Left cardiac atrium (tissue), 4 donors: ENCODE results near the gene PEX26. TPM values are rescaled to one million over a fixed set of nuclear protein-coding genes. Genes with fewer than 3 reads are reported as not detected.
"Not testable (repeated sequence)": the region's sequence is repeated elsewhere in the genome, so short reads cannot be mapped to it uniquely, and the experiment has no call there.

Experiments used
- ATAC-seq, 2 donors: fragments of 200-7000 bp; cut with Tn5 transposase; one replicate each; pipeline ENCODE4 v1.9.1; 2020; ENCODE audit warnings: mild to moderate bottlenecking in 2 of 2, moderate library complexity in 2 of 2
- DNase-seq: peaks from one replicate; pipeline ENCODE4 v3.0.0-alpha.2; 2020
- intact Hi-C, 2 donors: fragments of 100-400 bp; cut with DNase I; formaldehyde crosslinking; loops; one replicate each; pipeline versions ENCODE4 v1.14.1 to v1.15.1; 2022 to 2023
- total RNA-seq, 2 donors: library from RNA; stranded (reverse); fragmentation: NEBNext Ultra II Directional; extraction: Animal tissue kit (Norgen Biotek cat#: 25700); gene quantifications; one replicate each; pipeline ENCODE4 v1.2.1, GENCODE V29; 2021
- donor health status: DM: no; HTN: yes; CAD: no.
- donor health status: DM: no; HTN: yes; CAD: no; lungs with severe emphysema.
- donor health status: DM: yes; HTN: yes; CAD: no.
- donor health status: Dilated cardiomyopathy.

The PEX26 gene
- total RNA-seq, 2 donors from 2014 or later: 21.6 to 22.5 TPM

GRCh38 chr22:18067548-18068341 is 10.0 kb upstream of the PEX26 start:
- no peak for DNase-seq
- intact Hi-C loops: loop anchor here in 1 of 2 donors (5.0 kb wide), 1 partner anchor 35 kb away; no protein-coding TSS in a partner anchor
- ATAC-seq: peak; percentile 36 to 43

GRCh38 chr22:18068381-18068988 is 9.3 kb upstream of the PEX26 start:
- peak; percentile 88 to 94 for ATAC-seq
- intact Hi-C loops: loop anchor here in 1 of 2 donors (5.0 kb wide), 1 partner anchor 36 kb away; no protein-coding TSS in a partner anchor
- DNase-seq: no peak

- ATAC-seq (no peak), DNase-seq (no peak)
- intact Hi-C loops: loop anchor here in 1 of 2 donors (5.0 kb wide), 1 partner anchor 37 kb away; no protein-coding TSS in a partner anchor
Measured at GRCh38 chr22:18069041-18069440, 8.7 kb upstream of the PEX26 start.

- intact Hi-C loops: loop anchor here in 1 of 2 donors (5.0 kb wide), 1 partner anchor 178 kb away; no protein-coding TSS in a partner anchor
- no peak for DNase-seq
- ATAC-seq: no peak
Measured at GRCh38 chr22:18070041-18070440, 7.7 kb upstream of the PEX26 start.

GRCh38 chr22:18070556-18071306 is 7.1 kb upstream of the PEX26 start:
- intact Hi-C loops: loop anchor here in 1 of 2 donors (5.0 kb wide), 1 partner anchor 178 kb away; no protein-coding TSS in a partner anchor
- no peak for ATAC-seq
- no peak for DNase-seq

- not testable (repeated sequence) for ATAC-seq
- intact Hi-C loops: loop anchor here in 1 of 2 donors (5.0 kb wide), 1 partner anchor 179 kb away; no protein-coding TSS in a partner anchor
Measured at GRCh38 chr22:18071307-18071967, 6.4 kb upstream of the PEX26 start.

GRCh38 chr22:18071968-18072310 is 5.9 kb upstream of the PEX26 start:
- DNase-seq (no peak), ATAC-seq (no peak)
- intact Hi-C loops: loop anchor here in 1 of 2 donors (5.0 kb wide), 1 partner anchor 180 kb away; no protein-coding TSS in a partner anchor

More at GRCh38 chr22:18071307-18071967, 6.4 kb upstream of the PEX26 start:
- DNase-seq: not testable (repeated sequence)

GRCh38 chr22:18073467-18073866 is 4.3 kb upstream of the PEX26 start:
- DNase-seq: no peak
- ATAC-seq: no peak
- intact Hi-C loops: loop anchor here in 1 of 2 donors (5.0 kb wide), 1 partner anchor 181 kb away; no protein-coding TSS in a partner anchor

- intact Hi-C loops: loop anchor here in 1 of 2 donors (5.0 kb wide), 1 partner anchor 182 kb away; no protein-coding TSS in a partner anchor
Measured at GRCh38 chr22:18073927-18074326, 3.9 kb upstream of the PEX26 start.

GRCh38 chr22:18075101-18075719 is 2.6 kb upstream of the PEX26 start:
- DNase-seq: no peak
- no peak for ATAC-seq
- intact Hi-C loops: loop anchor here (5.0 kb wide), 4 partner anchors 163 to 333 kb away; no protein-coding TSS in a partner anchor

More at GRCh38 chr22:18073927-18074326, 3.9 kb upstream of the PEX26 start:
- ATAC-seq, DNase-seq: not testable (repeated sequence)

GRCh38 chr22:18075720-18076497 is 1.9 kb upstream of the PEX26 start:
- intact Hi-C loops: loop anchor here (1.0 to 5.0 kb wide), 6 partner anchors 75 to 334 kb away; no protein-coding TSS in a partner anchor
- peak; percentile 64 for DNase-seq
- peak; percentile 42 for ATAC-seq

GRCh38 chr22:18077087-18077638 is 627 bp upstream of the PEX26 start:
- ATAC-seq: no peak
- intact Hi-C loops: loop anchor here (2.0 to 5.0 kb wide), 5 partner anchors 76 to 335 kb away; no protein-coding TSS in a partner anchor

GRCh38 chr22:18078329-18079041 is 695 bp downstream of the PEX26 start:
- peak; percentile 46 for DNase-seq
- ATAC-seq: peak; percentile 7 to 61
- intact Hi-C loops: loop anchor here (5.0 kb wide), 4 partner anchors 166 to 336 kb away; no protein-coding TSS in a partner anchor

More at GRCh38 chr22:18077087-18077638, 627 bp upstream of the PEX26 start:
- no peak for DNase-seq

GRCh38 chr22:18079706-18080233 is 2.0 kb downstream of the PEX26 start:
- intact Hi-C loops: loop anchor here (5.0 kb wide), 4 partner anchors 167 to 337 kb away; no protein-coding TSS in a partner anchor
- DNase-seq (no peak), ATAC-seq (no peak)

GRCh38 chr22:18081416-18081815 is 3.6 kb downstream of the PEX26 start:
- DNase-seq (no peak), ATAC-seq (no peak)
- intact Hi-C loops: no loop called here

GRCh38 chr22:18082467-18082866 is 4.7 kb downstream of the PEX26 start:
- no peak for DNase-seq
- no peak for ATAC-seq
- intact Hi-C loops: no loop called here
